ENCODE data around the gene RNF149.

The RNF149 gene

DNA sequence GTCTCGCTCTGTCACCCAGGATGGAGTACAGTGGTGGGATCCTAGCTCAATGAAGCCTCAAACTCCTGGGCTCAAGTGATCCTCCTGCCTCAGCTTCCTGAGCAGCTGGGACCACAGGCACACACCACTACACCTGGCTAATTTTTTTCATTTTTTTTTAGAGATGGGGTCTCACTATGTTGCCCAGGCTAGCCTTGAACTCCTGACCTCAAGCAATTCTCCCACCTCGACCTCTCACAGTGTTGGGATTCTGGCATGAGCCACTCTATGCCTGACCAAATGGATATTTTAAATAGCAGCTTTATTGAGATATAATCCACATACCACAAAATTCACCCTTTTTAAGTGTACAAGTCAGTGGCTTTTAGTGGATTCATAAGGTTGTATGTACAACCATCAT is 11.1 kb downstream of the RNF149 start:
- DNase-seq (ENCODE audit: low read depth in 2 of 2) = no peak
- TF ChIP-seq, protein P1, sequence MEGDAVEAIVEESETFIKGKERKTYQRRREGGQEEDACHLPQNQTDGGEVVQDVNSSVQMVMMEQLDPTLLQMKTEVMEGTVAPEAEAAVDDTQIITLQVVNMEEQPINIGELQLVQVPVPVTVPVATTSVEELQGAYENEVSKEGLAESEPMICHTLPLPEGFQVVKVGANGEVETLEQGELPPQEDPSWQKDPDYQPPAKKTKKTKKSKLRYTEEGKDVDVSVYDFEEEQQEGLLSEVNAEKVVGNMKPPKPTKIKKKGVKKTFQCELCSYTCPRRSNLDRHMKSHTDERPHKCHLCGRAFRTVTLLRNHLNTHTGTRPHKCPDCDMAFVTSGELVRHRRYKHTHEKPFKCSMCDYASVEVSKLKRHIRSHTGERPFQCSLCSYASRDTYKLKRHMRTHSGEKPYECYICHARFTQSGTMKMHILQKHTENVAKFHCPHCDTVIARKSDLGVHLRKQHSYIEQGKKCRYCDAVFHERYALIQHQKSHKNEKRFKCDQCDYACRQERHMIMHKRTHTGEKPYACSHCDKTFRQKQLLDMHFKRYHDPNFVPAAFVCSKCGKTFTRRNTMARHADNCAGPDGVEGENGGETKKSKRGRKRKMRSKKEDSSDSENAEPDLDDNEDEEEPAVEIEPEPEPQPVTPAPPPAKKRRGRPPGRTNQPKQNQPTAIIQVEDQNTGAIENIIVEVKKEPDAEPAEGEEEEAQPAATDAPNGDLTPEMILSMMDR (IDR thresholded peaks at IDR 0.05; ENCODE audit: low read depth, low read length) = no peak
- no peak overlapping the region for H3K4me3 ChIP-seq (replicated peaks in 1 of 2; ENCODE audit: low read depth in 2 of 2, low read length in 2 of 2)

GRCh38 chr2:101296371-101296770 is 12.1 kb downstream of the RNF149 start:
- no peak overlapping the region for H3K4me3 ChIP-seq (replicated peaks in 1 of 2; ENCODE audit: low read depth in 2 of 2, low read length in 2 of 2)
- TF ChIP-seq, protein P1 (IDR thresholded peaks at IDR 0.05; ENCODE audit: low read depth, low read length) = no peak
- DNase-seq (ENCODE audit: low read depth in 2 of 2) = no peak

- TF ChIP-seq, protein P1 (IDR thresholded peaks at IDR 0.05; ENCODE audit: low read depth, low read length) = no peak
- H3K4me3 ChIP-seq (replicated peaks in 1 of 2; ENCODE audit: low read depth in 2 of 2, low read length in 2 of 2) = no peak overlapping the region
- peak; percentile 11 to 69 for DNase-seq (ENCODE audit: low read depth in 2 of 2)
These were observed 12.6 kb downstream of the RNF149 start for GRCh38 chr2:101295895-101296294.

DNA sequence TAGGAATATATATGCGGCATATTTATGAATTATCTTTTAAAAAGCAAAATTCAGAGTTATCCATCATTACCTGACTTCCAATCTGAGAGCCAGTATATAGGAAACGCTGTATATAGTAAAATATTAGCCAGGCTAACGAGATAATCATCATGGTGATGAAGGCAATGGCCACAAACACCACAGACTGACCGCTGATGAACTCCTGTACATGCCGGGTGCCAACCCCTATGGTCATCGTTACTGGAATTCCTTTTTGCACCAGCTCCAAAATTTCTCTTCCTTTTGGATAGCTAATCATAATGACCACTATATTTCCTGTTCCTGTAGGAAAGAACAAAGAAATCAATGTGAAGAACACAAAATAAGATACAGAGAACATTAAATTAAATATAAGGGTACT is 13.6 kb downstream of the RNF149 start:
- DNase-seq (ENCODE audit: low read depth in 2 of 2) = no peak
- no peak overlapping the region for H3K4me3 ChIP-seq (replicated peaks in 1 of 2; ENCODE audit: low read depth in 2 of 2, low read length in 2 of 2)
- TF ChIP-seq, protein P1 (IDR thresholded peaks at IDR 0.05; ENCODE audit: low read depth, low read length) = no peak

- no peak overlapping the region for H3K4me3 ChIP-seq (replicated peaks in 1 of 2; ENCODE audit: low read depth in 2 of 2, low read length in 2 of 2)
- no peak for DNase-seq (ENCODE audit: low read depth in 2 of 2)
- TF ChIP-seq, protein P1 (IDR thresholded peaks at IDR 0.05; ENCODE audit: low read depth, low read length) = no peak
These were observed 15.0 kb downstream of the RNF149 start for GRCh38 chr2:101293544-101293943.

GRCh38 chr2:101291973-101292372 is 16.5 kb downstream of the RNF149 start:
- H3K4me3 ChIP-seq (replicated peaks in 1 of 2; ENCODE audit: low read depth in 2 of 2, low read length in 2 of 2) = no peak overlapping the region
- TF ChIP-seq, protein P1 (IDR thresholded peaks at IDR 0.05; ENCODE audit: low read depth, low read length) = no peak
- no peak for DNase-seq (ENCODE audit: low read depth in 2 of 2)

DNA sequence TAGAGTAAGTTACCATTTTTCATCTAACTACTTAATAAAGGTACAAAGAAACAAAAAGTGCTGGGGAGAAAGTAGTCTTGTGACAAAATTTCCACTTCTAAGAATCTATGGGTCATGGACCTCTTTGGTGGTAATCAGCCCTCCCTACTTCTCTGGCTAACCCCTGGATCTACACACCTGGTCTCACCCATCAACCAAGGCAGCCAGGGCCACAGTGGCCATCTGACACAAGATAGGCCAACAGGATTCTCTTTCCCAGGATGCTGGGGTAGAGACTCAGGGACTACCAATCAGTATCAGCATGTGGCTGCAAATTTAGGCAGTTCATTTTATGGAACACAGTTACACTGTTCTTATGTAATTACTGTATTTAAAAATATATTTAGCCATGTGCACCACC is 17.8 kb downstream of the RNF149 start:
- no peak overlapping the region for H3K4me3 ChIP-seq (replicated peaks in 1 of 2; ENCODE audit: low read depth in 2 of 2, low read length in 2 of 2)
- TF ChIP-seq, protein P1 (IDR thresholded peaks at IDR 0.05; ENCODE audit: low read depth, low read length) = no peak
- DNase-seq (ENCODE audit: low read depth in 2 of 2) = no peak
